ENCODE data around the gene TMEM240.

GRCh38 chr1:1538989-1539309, 1.5 kb downstream of the TMEM240 start:
- TF ChIP-seq CTCF (IDR thresholded peaks at IDR 0.05 in 2 of 3, conservative IDR thresholded peaks at IDR 0.05 in 1 of 3; ENCODE audit: insufficient read depth in 2 of 3, low read depth in 1 of 3, low read length in 3 of 3) (no peak), RCOR1 (IDR thresholded peaks at IDR 0.05; ENCODE audit: borderline replicate concordance in 1 of 2, low read depth in 2 of 2, low read length in 2 of 2) (no peak), EZH2 (IDR thresholded peaks at IDR 0.05; ENCODE audit: borderline replicate concordance, low read depth, low read length) (no peak), SP1 (CRISPR knock-in tag; IDR thresholded peaks at IDR 0.05) (no peak), SREBF1 (IDR thresholded peaks at IDR 0.05; ENCODE audit: borderline replicate concordance, low read depth, low read length) (no peak)
